Measurements from ENCODE around the gene ITGA11.
A peak's percentile ranks its signal among the peaks of the same experiment; 100 is the strongest.

Gene ITGA11

DNA sequence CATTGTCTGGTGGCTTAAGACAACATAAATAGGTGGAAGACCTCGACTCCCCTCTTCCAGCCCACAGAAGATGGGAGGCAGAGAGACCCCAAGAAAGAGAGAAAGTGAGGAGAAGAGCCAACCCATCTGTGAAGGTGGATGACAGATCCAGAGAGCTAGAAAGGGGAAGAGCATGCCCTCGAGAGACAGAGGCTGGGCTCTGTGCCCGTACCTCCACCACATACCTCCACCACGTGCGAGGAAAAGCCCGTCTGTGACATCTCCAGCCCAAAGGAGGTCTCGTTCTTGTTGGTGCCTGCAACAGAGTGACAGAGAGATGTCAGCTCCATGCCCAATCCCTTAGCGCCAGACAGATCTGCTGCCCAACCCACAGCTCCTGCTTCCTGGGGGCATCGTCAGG is 83.4 kb downstream of the ITGA11 start:
- no peak for DNase-seq

- peak; percentile 53 for DNase-seq
These were observed 83.9 kb downstream of the ITGA11 start for GRCh38 chr15:68348081-68348480.

DNA sequence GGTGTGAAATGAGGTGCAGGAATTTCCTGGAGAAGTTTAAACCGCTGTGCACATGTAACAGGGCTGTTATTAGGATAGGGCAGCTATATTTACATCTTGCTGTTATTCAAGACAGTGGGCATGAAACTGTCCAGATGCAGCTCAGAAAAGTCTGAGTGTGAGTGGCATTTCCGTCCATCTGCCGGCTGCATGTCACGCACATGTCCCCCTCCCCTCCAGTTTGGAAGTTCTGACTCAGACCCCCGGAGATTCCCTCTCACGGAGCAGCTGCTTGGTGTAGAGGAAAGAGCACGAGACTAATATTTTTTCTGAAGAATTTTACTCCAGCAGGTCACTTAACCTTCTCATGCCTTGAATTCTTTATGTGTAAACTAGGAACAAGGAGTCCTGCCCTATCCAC is 84.6 kb downstream of the ITGA11 start:
- peak; percentile 87 for DNase-seq

DNA sequence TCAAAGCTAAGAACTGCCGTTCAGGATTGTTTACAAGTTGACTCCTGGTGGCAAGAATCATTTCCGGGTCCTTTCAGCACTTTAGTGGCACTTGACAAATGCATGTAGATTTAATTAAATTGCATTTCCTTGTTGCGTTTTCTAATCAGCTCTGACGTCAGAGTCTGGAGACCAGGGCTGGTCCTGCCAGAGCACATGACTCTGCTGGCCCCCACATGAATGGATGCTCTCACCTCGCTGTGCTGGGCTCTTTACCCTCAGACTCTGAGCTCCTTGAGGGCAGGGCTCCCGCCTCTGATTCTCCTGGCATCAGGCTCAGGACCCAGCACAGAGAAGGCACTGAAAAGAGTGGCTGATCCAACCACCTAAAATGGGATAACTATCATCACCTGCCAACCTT is 85.0 kb downstream of the ITGA11 start:
- no peak for DNase-seq

- no peak for DNase-seq
These were observed 86.5 kb downstream of the ITGA11 start for GRCh38 chr15:68345481-68345880.

DNA sequence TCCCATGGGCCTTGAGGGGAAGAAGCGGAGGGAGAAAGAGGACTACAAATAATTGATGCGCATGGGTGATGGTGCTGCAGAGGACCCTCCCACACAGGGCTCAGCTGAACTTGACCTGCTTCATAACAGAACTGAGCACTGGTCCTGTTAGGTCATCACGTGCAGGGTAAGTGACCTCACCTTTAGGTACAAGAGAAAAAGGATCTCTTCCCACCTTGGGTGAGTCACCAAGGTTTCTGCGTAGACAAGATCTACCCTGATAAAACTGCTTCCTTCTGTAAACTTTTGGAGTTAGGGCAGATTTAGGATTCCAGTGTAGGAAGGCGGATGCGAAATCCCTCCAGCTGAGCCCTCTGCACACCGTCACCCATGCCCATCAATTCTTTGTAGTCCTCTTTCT is 87.4 kb downstream of the ITGA11 start:
- DNase-seq = no peak

GRCh38 chr15:68343579-68344225 is 88.3 kb downstream of the ITGA11 start:
- no peak for DNase-seq

DNA sequence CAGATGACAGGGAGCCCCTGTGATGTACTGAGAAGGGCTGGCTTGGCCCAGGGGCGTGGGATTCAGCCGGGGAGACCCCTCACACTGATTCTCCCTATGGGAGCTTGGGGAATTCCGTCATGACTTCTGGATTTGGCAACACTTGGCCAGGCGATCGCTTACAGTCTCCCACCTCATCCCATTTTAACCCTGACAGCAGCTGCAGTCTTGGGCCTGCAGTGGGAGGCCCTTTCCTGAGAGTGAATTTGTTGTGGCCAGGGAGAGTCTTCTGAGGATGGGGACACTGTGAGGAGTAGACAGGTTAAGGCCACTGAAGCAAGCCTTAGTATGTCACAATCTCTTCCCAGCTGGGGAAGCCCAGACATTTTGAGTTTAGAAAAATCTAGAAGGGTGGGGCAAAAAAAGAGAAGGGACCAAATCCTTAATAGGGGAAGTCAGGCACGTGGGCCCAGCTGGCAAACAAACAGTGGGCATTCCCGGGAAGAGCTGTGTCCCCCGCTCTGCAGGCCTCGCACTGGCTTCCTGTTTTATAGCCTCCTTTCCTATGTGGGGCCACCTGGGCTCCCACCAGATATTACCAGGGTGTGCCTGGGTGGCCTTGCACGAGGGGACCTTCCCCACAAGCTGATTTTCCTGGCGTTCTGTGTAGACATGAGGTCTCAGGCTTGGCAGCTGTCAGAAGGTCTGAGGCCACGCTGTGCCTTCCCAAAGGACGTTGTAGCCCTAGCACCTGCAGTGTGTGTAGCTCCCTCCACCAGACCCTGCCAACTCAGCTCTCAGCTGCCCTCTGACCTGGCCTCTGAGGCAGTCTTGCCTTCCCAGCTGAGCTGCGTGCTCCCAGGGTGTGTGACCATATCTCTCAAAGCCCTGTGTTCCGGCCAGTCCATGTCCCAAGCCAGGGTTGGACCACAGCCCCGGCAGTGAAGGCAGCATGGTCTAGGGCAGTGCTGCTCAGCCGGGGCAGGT is 89.9 kb downstream of the ITGA11 start:
- DNase-seq = no peak

GRCh38 chr15:68340726-68341671 is 91.0 kb downstream of the ITGA11 start:
- no peak for DNase-seq

GRCh38 chr15:68339481-68339880 is 92.5 kb downstream of the ITGA11 start:
- DNase-seq = no peak

DNA sequence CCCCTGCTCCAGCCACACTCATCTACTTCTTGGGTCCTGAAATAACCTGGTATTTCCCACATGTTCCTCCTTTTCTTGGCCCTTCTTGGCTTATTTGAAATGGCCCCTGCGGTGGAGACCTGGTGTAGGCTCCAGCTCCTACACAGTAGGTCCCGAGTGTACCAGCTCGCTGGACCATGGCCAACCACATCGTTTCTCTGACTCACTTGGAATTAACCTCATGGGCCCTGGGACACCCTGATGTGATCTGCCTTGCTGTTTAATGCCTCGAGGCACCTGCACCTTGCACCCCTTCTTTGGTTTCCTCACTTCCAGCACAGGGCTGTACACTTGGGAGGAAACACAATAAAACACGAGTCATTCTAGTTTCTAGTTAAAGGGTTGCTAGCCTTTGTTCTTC is 94.1 kb downstream of the ITGA11 start:
- peak; percentile 40 for DNase-seq

- DNase-seq = no peak
These were observed 95.4 kb downstream of the ITGA11 start for GRCh38 chr15:68336516-68336915.

- DNase-seq = no peak
These were observed 96.3 kb downstream of the ITGA11 start for GRCh38 chr15:68335655-68336054.

DNA sequence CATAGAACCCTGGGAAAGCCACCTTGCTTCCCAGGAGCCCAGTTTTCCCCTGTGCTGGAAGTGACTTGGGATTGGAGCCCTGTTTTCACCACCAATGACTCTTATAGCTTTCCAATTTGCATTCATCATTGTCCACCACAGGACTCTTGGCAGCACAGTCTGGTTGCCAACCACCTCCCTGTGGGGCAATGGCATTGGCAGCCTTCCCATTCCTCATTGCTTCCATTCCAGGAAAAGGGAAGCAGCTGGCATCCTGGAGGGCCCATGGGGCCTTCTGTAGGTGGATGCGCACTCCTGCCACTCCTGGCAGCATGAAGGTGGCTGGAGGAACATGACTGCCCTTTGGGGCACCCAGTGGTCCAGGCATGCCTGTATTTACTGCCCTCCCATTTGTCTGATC is 96.7 kb downstream of the ITGA11 start:
- DNase-seq = peak; percentile 61

DNA sequence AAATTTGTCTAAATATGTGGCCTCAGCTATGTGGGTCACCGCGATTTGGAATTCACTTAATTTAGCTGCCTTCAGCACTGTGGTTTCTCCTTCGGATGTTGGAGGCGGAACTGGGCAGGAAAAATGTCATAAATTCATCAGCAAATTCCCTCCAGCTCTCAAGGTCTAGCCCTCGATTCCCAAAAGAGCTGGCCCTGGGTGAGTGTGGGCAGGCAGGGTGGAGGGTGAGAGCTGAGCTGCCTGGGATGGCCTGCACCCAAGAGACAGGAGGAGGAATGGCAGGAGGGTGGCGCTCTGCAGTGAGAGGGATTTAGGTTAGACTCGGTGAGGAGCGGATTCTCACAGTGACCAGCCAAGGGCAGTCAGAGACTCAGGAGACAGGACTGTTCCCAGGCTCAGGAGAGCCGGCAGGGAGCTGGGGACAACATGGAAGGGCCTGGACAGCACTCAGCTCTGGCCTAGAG is 97.3 kb downstream of the ITGA11 start:
- DNase-seq = peak; percentile 86

DNA sequence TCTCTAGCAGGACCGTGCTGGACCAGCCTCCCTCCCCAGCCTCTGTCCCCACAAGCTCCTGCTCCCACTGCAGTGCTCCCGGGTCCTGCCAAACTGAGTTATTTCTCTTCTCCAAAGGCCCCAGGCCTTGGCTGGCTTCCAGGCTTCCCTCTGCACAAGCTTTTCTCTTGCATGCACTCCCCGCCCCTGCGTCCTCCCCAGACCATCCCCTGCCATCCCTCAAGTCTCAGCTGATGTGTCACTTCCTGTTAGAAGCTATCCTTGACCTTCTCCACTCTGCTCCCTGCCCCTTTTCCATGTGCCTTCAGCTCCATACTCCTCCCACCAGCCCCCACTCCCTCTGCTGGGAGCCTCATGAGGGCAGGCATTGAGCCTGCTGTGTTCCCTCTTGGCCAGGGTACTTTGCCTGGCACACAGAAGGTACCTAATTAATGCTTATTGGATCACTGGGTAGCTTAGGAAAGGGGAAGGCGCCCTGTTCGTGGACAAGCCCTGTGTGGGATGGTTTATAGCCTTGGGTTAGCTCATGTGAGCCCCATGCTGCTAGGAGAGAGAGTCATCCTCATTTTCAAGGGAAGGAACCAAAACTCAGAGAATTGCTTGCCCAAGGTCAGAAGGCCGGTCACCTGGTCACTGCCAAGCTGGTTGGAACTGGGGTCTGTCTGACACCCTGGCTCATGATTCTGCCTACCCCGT is 98.0 kb downstream of the ITGA11 start:
- peak; percentile 75 for DNase-seq

DNA sequence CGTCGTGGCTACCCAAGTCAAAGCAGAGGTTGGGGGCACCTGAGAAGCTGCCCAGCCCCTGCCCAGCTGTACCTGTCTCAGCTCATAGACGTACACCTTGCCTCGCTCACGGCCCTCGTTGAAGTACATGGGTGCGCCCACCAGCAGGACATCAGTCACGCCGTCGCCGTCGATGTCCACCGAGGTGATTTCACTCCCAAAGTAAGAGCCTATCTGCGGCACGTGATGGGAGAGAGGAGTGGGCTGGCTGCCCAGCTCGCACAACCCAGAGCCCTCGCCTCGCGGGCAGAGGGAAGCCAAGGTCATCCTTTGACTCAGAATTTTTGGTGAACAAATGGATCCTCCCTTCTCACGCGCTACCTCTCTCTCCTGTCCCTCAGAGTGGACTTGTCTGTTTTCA is 99.7 kb downstream of the ITGA11 start:
- no peak for DNase-seq

DNA sequence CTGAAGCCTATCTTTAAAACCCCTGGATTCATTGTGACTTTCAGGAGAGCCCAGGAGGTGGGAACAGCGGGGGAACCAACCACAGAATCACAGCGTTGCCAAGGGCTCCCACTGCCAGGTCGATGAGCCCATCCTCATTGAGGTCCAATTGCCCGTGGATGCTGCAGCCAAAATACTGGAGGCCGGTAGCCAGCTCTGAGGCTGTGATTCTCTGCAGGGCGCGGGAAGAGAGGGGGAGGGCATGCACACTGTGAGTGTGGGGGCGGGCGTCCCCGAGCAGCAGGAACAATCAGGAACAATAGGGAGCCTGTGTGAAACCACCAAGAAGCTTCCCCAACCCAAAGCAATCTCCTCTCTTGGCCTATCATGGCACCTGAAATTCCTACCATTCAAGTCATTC is 101.1 kb downstream of the ITGA11 start:
- DNase-seq = no peak

- no peak for DNase-seq
These were observed 101.5 kb downstream of the ITGA11 start for GRCh38 chr15:68330416-68330815.

GRCh38 chr15:68328964-68329363 is 103.0 kb downstream of the ITGA11 start:
- no peak for DNase-seq

DNA sequence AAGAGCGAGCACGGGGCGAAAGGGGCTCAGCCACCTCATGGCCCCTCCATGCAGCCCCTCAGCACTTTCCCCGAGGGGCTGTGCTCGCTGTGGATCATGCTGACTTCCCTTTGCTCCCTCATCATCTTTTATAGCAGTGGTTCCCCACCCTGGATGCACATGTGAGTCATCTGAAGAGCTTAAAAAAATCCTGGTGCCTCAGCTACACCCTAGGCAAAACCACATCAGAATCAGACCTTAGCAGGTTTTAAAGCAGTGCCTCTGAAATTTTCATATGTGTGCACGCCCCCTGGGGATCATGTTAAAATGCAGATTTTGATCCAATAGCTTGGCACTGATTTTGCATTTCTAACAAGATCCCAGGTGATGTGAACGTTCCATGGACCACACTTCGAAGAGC is 103.5 kb downstream of the ITGA11 start:
- no peak for DNase-seq

- no peak for DNase-seq
These were observed 105.1 kb downstream of the ITGA11 start for GRCh38 chr15:68326711-68327354.

Data from fibroblast of skin of scalp (primary cell).